Amygdala (tissue), 56 donors: ENCODE data around the gene GSTP1.
"Not testable (repeated sequence)": the region's sequence is repeated elsewhere in the genome, so short reads cannot be mapped to it uniquely, and the experiment has no call there.

ENCODE experiments used
- DNase-seq, 56 donors: peaks; one replicate each; lab custom pipeline; 2025; lab: John Stamatoyannopoulos, UW

The GSTP1 gene

GRCh38 chr11:67594480-67594879 lies 10.9 kb downstream of the GSTP1 start:
- no peak for DNase-seq

GRCh38 chr11:67596753-67597300 lies 13.2 kb downstream of the GSTP1 start:
- DNase-seq: no peak

- DNase-seq: not testable (repeated sequence)
Observed at GRCh38 chr11:67597458-67597857, 13.8 kb downstream of the GSTP1 start.

- not testable (repeated sequence) for DNase-seq
Observed at GRCh38 chr11:67597963-67598362, 14.4 kb downstream of the GSTP1 start.

- DNase-seq: no peak
Observed at GRCh38 chr11:67599149-67599548, 15.5 kb downstream of the GSTP1 start.

GRCh38 chr11:67600324-67601029 lies 16.9 kb downstream of the GSTP1 start:
- no peak for DNase-seq

GRCh38 chr11:67601098-67601497 lies 17.5 kb downstream of the GSTP1 start:
- no peak for DNase-seq

GRCh38 chr11:67604119-67604518 lies 20.5 kb downstream of the GSTP1 start:
- not testable (repeated sequence) for DNase-seq

GRCh38 chr11:67604815-67605214 lies 21.2 kb downstream of the GSTP1 start:
- no peak for DNase-seq

- peak in 3 of 56 donors; percentile 21 to 37 (median 35) for DNase-seq
Observed at GRCh38 chr11:67605231-67606011, 21.8 kb downstream of the GSTP1 start.

GRCh38 chr11:67606093-67606491 lies 22.5 kb downstream of the GSTP1 start:
- peak in 1 of 56 donors; percentile 52 for DNase-seq

- peak in 55 of 56 donors; percentile 64 to 98 (median 92) for DNase-seq
Observed at GRCh38 chr11:67606492-67607295, 23.1 kb downstream of the GSTP1 start, which contains the start of gene NDUFV1. NDUFV1 (plus strand) TSS chr11:67606936; CDS start chr11:67607005, 69 bp downstream.

GRCh38 chr11:67607507-67607906 lies 23.9 kb downstream of the GSTP1 start:
- DNase-seq: no peak

- DNase-seq: no peak
Observed at GRCh38 chr11:67608486-67608885, 24.9 kb downstream of the GSTP1 start.

- DNase-seq: no peak
Observed at GRCh38 chr11:67609316-67609715, 25.7 kb downstream of the GSTP1 start.

- no peak for DNase-seq
Observed at GRCh38 chr11:67610302-67610868, 26.8 kb downstream of the GSTP1 start.

GRCh38 chr11:67611165-67611564 lies 27.6 kb downstream of the GSTP1 start:
- DNase-seq: no peak

- DNase-seq: no peak
Observed at GRCh38 chr11:67611704-67612587, 28.3 kb downstream of the GSTP1 start.

- no peak for DNase-seq
Observed at GRCh38 chr11:67612751-67613150, 29.1 kb downstream of the GSTP1 start.
